CD14-positive monocyte (primary cell): ENCODE results near the gene FAXC. TPM values are rescaled to one million over a fixed set of nuclear protein-coding genes. Genes with fewer than 3 reads are reported as not detected.

Experiments used
- DNase-seq, 3 donors: peaks; one replicate each; pipeline ENCODE4 v3.0.0-alpha.2; 2011 to 2022
- H2AFZ ChIP-seq: 2 replicates; pipeline ENCODE4 v1.6.0; 2012; ENCODE audit warnings: mild to moderate bottlenecking, low read depth, low read length, inconsistent platforms; ENCODE audit not compliant: insufficient read depth, poor library complexity, severe bottlenecking
- H3K27ac ChIP-seq, 2 donors: 1 replicate in 1 of 2; 2 replicates in 1 of 2; pipeline ENCODE4 v1.5.1; 2012 to 2013; ENCODE audit warnings: low read length in 2 of 2, control low read depth in 1 of 2, inconsistent platforms in 1 of 2, low read depth in 1 of 2, mild to moderate bottlenecking in 1 of 2
- H3K27me3 ChIP-seq, 2 donors: one replicate each; pipeline versions ENCODE4 v1.6.0 to v1.6.1; 2011 to 2013; ENCODE audit warnings: low read length in 2 of 2; ENCODE audit not compliant: control insufficient read depth in 2 of 2, insufficient read depth in 2 of 2
- H3K36me3 ChIP-seq, 2 donors: replicated peaks in 1 of 2; 1 replicate in 1 of 2; 2 replicates in 1 of 2; pipeline versions ENCODE4 v1.5.1 to v1.6.1; 2012 to 2013; ENCODE audit warnings: low read length in 2 of 2, control low read depth in 1 of 2, inconsistent platforms in 1 of 2, mild to moderate bottlenecking in 1 of 2; ENCODE audit not compliant: insufficient read depth in 2 of 2, control insufficient read depth in 1 of 2
- H3K4me1 ChIP-seq, 2 donors: 1 replicate in 1 of 2; 2 replicates in 1 of 2; pipeline versions ENCODE4 v1.5.1 to v1.6.1; 2012 to 2013; ENCODE audit warnings: low read length in 2 of 2, control low read depth in 1 of 2, inconsistent platforms in 1 of 2, mild to moderate bottlenecking in 1 of 2, moderate library complexity in 1 of 2; ENCODE audit not compliant: insufficient read depth in 2 of 2, control insufficient read depth in 1 of 2
- H3K4me2 ChIP-seq: replicated peaks from 2 replicates; pipeline ENCODE3; 2012; ENCODE audit warnings: low read length, moderate library complexity, mild to moderate bottlenecking; ENCODE audit not compliant: poor library complexity, severe bottlenecking; ENCODE audit errors: extremely low read depth
- H3K4me3 ChIP-seq, 3 experiments: fragments of 200-600 bp in 1 of 3; sonication (generic) in 1 of 3; replicated peaks in 1 of 3; 1 replicate in 2 of 3; 2 replicates in 1 of 3; pipeline ENCODE4 v1.5.1; 2011 to 2013; ENCODE audit warnings: low read length in 3 of 3, mild to moderate bottlenecking in 3 of 3, control low read depth in 2 of 3, low read depth in 2 of 3, inconsistent platforms in 1 of 3, moderate library complexity in 1 of 3
- H3K79me2 ChIP-seq: 2 replicates; pipeline ENCODE4 v1.6.0; 2012; ENCODE audit warnings: mild to moderate bottlenecking, control low read depth, inconsistent platforms, low read length, moderate library complexity; ENCODE audit not compliant: insufficient read depth
- H3K9ac ChIP-seq: 2 replicates; pipeline ENCODE4 v1.6.0; 2017; ENCODE audit warnings: low read length, mild to moderate bottlenecking; ENCODE audit not compliant: insufficient read depth, poor library complexity, severe bottlenecking
- H3K9me3 ChIP-seq, 2 donors: replicated peaks in 1 of 2; 1 replicate in 1 of 2; 2 replicates in 1 of 2; pipeline versions ENCODE4 v1.5.1 to v1.6.1; 2012 to 2013; ENCODE audit warnings: low read length in 2 of 2, control low read depth in 1 of 2; ENCODE audit not compliant: control insufficient read depth in 1 of 2, insufficient read depth in 1 of 2
- H4K20me1 ChIP-seq: 2 replicates; pipeline ENCODE4 v1.6.0; 2012; ENCODE audit warnings: mild to moderate bottlenecking, low read length, control low read depth, moderate library complexity; ENCODE audit not compliant: insufficient read depth
- H3K27ac Mint-ChIP-seq, 7 donors: one replicate each; pipeline ENCODE4 v1.8.0; 2020; ENCODE audit warnings: mild to moderate bottlenecking in 7 of 7, mixed read lengths in 7 of 7, moderate library complexity in 6 of 7, inconsistent platforms in 2 of 7
- H3K27me3 Mint-ChIP-seq, 3 donors: one replicate each; pipeline ENCODE4 v1.8.0; 2021 to 2022; ENCODE audit warnings: low read depth in 3 of 3, mild to moderate bottlenecking in 3 of 3, mixed read lengths in 3 of 3, moderate library complexity in 3 of 3, inconsistent platforms in 1 of 3
- H3K36me3 Mint-ChIP-seq, 2 donors: one replicate each; pipeline ENCODE4 v1.8.0; 2020; ENCODE audit warnings: mixed read lengths in 2 of 2, inconsistent platforms in 1 of 2, mild to moderate bottlenecking in 1 of 2
- H3K4me1 Mint-ChIP-seq: one replicate; pipeline ENCODE4 v1.8.0; 2020; ENCODE audit warnings: mild to moderate bottlenecking, mixed read lengths
- H3K4me3 Mint-ChIP-seq, 2 donors: one replicate each; pipeline ENCODE4 v1.8.0; 2020; ENCODE audit warnings: mild to moderate bottlenecking in 2 of 2, mixed read lengths in 2 of 2, moderate library complexity in 1 of 2
- H3K9me3 Mint-ChIP-seq, 7 donors: one replicate each; pipeline ENCODE4 v1.8.0; 2020 to 2022; ENCODE audit warnings: mixed read lengths in 7 of 7, mild to moderate bottlenecking in 6 of 7, moderate library complexity in 6 of 7, inconsistent platforms in 2 of 7
- WGBS: methylation state at CpG from one replicate; pipeline ENCODE4 v1.1.5; 2013; ENCODE audit warnings: missing lambda C conversion rate; ENCODE audit not compliant: insufficient coverage; 5-methylcytosine and 5-hydroxymethylcytosine counted together
- intact Hi-C, 2 donors: fragments of 100-400 bp; cut with micrococcal nuclease; formaldehyde crosslinking; loops; one replicate each; pipeline versions ENCODE4 v1.15.0 to v1.15.1; 2023
- polyA plus RNA-seq, 3 donors: library from polyadenylated mRNA; depleted of rRNA in 1 of 3; unstranded in 2 of 3; stranded (reverse) in 1 of 3; fragments of 300-500 nt in 2 of 3; fragments of >200 nt in 1 of 3; fragmentation: Illumina TruSeq in 2 of 3; gene quantifications; 1 replicate in 2 of 3; 2 replicates in 1 of 3; pipeline ENCODE4 v1.2.3, GENCODE V29; 2012 to 2021
- TF ChIP-seq, protein P1 (sequence below): fragments of 200-600 bp; IDR thresholded peaks from one replicate; pipeline ENCODE4 v1.8.0; 2022; ENCODE audit warnings: antibody characterized with exemption, mild to moderate bottlenecking

The FAXC gene
- polyA plus RNA-seq, 3 donors = not detected

DNA sequence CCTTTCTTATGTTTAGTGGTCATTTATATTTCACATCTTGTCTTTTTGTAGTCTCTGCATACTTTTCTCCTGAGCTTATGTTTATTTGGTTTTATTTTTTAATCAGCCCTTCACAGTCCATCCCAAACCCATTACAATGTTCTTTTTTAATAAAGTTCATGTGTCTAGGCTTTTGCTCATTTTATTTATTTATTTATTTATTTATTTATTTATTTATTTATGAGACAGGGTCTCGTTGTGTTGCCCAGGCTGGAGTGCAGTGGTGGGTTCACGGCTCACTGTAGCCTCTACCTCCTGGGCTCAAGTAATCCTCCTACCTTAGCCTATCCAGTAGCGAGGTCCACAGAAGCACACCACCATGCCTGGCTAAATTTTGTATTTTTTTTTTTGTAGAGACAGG lies 41.4 kb upstream of the FAXC start:
- intact Hi-C loops = no loop called here

DNA sequence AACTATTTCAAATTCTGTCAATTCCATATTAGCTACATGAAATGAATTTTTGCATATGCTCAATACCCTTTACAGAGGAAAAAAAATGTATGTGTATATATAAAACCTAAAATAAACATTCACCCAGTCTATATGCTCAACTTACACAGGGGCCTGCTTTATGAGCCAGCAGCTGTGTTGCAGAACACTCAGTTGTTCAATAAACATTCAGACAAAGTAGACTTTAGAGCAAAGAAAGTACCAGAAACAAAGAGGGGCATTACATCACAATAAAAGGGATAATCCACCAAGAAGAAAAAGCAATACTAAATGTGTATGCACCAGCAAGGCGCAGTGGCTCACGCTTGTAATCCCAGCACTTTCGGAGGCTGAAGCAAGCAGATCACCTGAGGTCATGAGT lies 35.0 kb upstream of the FAXC start:
- no peaks in the 10 kb centered on the region for H3K79me2 ChIP-seq
- H2AFZ ChIP-seq = no peak overlapping the region
- intact Hi-C loops = no loop called here
- no peaks in the 10 kb centered on the region for H3K9me3 ChIP-seq
- TF ChIP-seq, protein P1, sequence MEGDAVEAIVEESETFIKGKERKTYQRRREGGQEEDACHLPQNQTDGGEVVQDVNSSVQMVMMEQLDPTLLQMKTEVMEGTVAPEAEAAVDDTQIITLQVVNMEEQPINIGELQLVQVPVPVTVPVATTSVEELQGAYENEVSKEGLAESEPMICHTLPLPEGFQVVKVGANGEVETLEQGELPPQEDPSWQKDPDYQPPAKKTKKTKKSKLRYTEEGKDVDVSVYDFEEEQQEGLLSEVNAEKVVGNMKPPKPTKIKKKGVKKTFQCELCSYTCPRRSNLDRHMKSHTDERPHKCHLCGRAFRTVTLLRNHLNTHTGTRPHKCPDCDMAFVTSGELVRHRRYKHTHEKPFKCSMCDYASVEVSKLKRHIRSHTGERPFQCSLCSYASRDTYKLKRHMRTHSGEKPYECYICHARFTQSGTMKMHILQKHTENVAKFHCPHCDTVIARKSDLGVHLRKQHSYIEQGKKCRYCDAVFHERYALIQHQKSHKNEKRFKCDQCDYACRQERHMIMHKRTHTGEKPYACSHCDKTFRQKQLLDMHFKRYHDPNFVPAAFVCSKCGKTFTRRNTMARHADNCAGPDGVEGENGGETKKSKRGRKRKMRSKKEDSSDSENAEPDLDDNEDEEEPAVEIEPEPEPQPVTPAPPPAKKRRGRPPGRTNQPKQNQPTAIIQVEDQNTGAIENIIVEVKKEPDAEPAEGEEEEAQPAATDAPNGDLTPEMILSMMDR = no peak
- Mint-ChIP-seq H3K27ac (no peak overlapping the region), H3K36me3 (no peaks in the 10 kb centered on the region), H3K4me3 (no peak overlapping the region), H3K4me1 (no peaks in the 10 kb centered on the region), H3K27me3 (peaks cover 0 to 6% (median 1%) of the 10 kb centered on the region in 3 donors), H3K9me3 (peaks cover 0 to 3% (median 0%) of the 10 kb centered on the region in 7 donors)
- H4K20me1 ChIP-seq = no peaks in the 10 kb centered on the region
- H3K4me1 ChIP-seq = no peaks in the 10 kb centered on the region
- no peak overlapping the region for H3K4me3 ChIP-seq
- H3K9ac ChIP-seq = no peak overlapping the region
- no peaks in the 10 kb centered on the region for H3K36me3 ChIP-seq
- no peaks in the 10 kb centered on the region for H3K27me3 ChIP-seq
- DNase-seq = no peak
- 94% methylated on average over 3 of the region's 3 CpGs for WGBS
- no peak overlapping the region for H3K27ac ChIP-seq
- no peak overlapping the region for H3K4me2 ChIP-seq

More for the DNA sequence above, 41.4 kb upstream of the FAXC start:
- H3K27ac Mint-ChIP-seq = no peak overlapping the region
- H3K4me1 ChIP-seq = peaks cover 8 to 15% of the 10 kb centered on the region in 2 donors
- no peak overlapping the region for H3K4me3 ChIP-seq
- H2AFZ ChIP-seq = no peak overlapping the region
- H3K4me1 Mint-ChIP-seq = peaks cover 11% of the 10 kb centered on the region
- TF ChIP-seq, protein P1 = no peak
- H3K9me3 ChIP-seq = no peaks in the 10 kb centered on the region
- H3K27me3 ChIP-seq = no peaks in the 10 kb centered on the region
- H3K79me2 ChIP-seq = no peaks in the 10 kb centered on the region
- no peaks in the 10 kb centered on the region for H3K36me3 ChIP-seq
- no CpG with 5 or more reads among the region's 3 CpGs for WGBS
- no peaks in the 10 kb centered on the region for H4K20me1 ChIP-seq
- no peak overlapping the region for H3K9ac ChIP-seq
- H3K4me2 ChIP-seq = no peak overlapping the region
- H3K36me3 Mint-ChIP-seq = no peaks in the 10 kb centered on the region
- peaks cover 0 to 5% (median 3%) of the 10 kb centered on the region in 3 donors for H3K27me3 Mint-ChIP-seq
- peaks cover 0 to 1% (median 0%) of the 10 kb centered on the region in 7 donors for H3K9me3 Mint-ChIP-seq
- DNase-seq = no peak
- H3K27ac ChIP-seq = no peak overlapping the region
- no peak overlapping the region for H3K4me3 Mint-ChIP-seq
